Endothelial cell of umbilical vein (primary cell): ENCODE measurements around the gene OR2AG1. TPM values are rescaled to one million over a fixed set of nuclear protein-coding genes. Genes with fewer than 3 reads are reported as not detected.

ENCODE experiments used
- BruUV-seq: library from RNA; stranded (reverse); fragments of 400-500 nt; replicated peaks from 2 replicates; lab custom pipeline; 2021; lab: Mats Ljungman, UMichigan
- CTCF ChIA-PET: fragments of 300-600, 350-600 bp; sonication (Branson Sonifier 250); formaldehyde crosslinking; loops from one replicate; lab custom pipeline; 2021; ENCODE audit warnings: antibody characterized with exemption, inconsistent platforms; lab: Charles Lee
- POLR2A ChIA-PET: fragments of 300-600, 350-600 bp; sonication (Branson Sonifier 250); formaldehyde crosslinking; loops from one replicate; lab custom pipeline; 2021; ENCODE audit warnings: antibody characterized with exemption, inconsistent platforms; lab: Charles Lee
- DNase-seq: peaks from one replicate; pipeline ENCODE4 v3.0.0-alpha.2; 2011; ENCODE audit warnings: low read depth, low spot score
- FAIRE-seq: peaks from 2 replicates; lab custom pipeline; 2011; peaks lifted over from hg19 to GRCh38; lab: Jason Lieb, UNC
- H2AFZ ChIP-seq: 2 replicates; pipeline ENCODE4 v1.6.0; 2012; ENCODE audit warnings: low read depth, low read length, control low read depth, inconsistent platforms
- H3K27ac ChIP-seq: 2 replicates; pipeline ENCODE4 v1.5.1; 2011; ENCODE audit warnings: low read depth, mild to moderate bottlenecking, control low read depth, low read length, moderate library complexity; ENCODE audit not compliant: insufficient read depth
- H3K27me3 ChIP-seq, 2 experiments: 2 replicates each; pipeline versions ENCODE4 v1.6.0 to v1.6.1; 2011; ENCODE audit warnings: low read length in 2 of 2, mixed read lengths in 1 of 2; ENCODE audit not compliant: control insufficient read depth in 2 of 2, insufficient read depth in 2 of 2
- H3K36me3 ChIP-seq, 2 experiments: 2 replicates in 1 of 2; 3 replicates in 1 of 2; pipeline ENCODE4 v1.5.1; 2011; ENCODE audit warnings: low read length in 2 of 2, mild to moderate bottlenecking in 1 of 2, moderate library complexity in 1 of 2; ENCODE audit not compliant: control insufficient read depth in 2 of 2, insufficient read depth in 2 of 2; ENCODE audit errors: extremely low read depth in 1 of 2
- H3K4me1 ChIP-seq: 3 replicates; pipeline ENCODE4 v1.5.1; 2011; ENCODE audit warnings: mild to moderate bottlenecking, low read length; ENCODE audit not compliant: control insufficient read depth, insufficient read depth; ENCODE audit errors: extremely low read depth
- H3K4me2 ChIP-seq: 2 replicates; pipeline ENCODE4 v1.6.1; 2011; ENCODE audit warnings: low read length, control low read depth, mixed read lengths; ENCODE audit not compliant: insufficient read depth
- H3K4me3 ChIP-seq, 3 experiments: fragments of 200-600 bp in 1 of 3; sonication (generic), shearing (Covaris generic) in 1 of 3; replicated peaks in 1 of 3; 2 replicates each; pipeline ENCODE4 v1.5.1; 2011 to 2016; ENCODE audit warnings: control low read depth in 3 of 3, low read length in 3 of 3, mild to moderate bottlenecking in 2 of 3, inconsistent platforms in 1 of 3, low read depth in 1 of 3, moderate library complexity in 1 of 3; ENCODE audit not compliant: insufficient read depth in 1 of 3
- H3K79me2 ChIP-seq: 2 replicates; pipeline ENCODE4 v1.6.0; 2012; ENCODE audit warnings: low read length, inconsistent platforms; ENCODE audit not compliant: control insufficient read depth, insufficient read depth
- H3K9ac ChIP-seq: replicated peaks from 2 replicates; pipeline ENCODE3; 2011; ENCODE audit warnings: low read length, control low read depth; ENCODE audit not compliant: insufficient read depth; ENCODE audit errors: extremely low read depth
- H3K9me1 ChIP-seq: replicated peaks from 3 replicates; pipeline ENCODE4 v1.6.0; 2011; ENCODE audit warnings: mild to moderate bottlenecking, low read length; ENCODE audit not compliant: control insufficient read depth, insufficient read depth; ENCODE audit errors: extremely low read depth
- H3K9me3 ChIP-seq: replicated peaks from 2 replicates; pipeline ENCODE4 v1.5.1; 2012; ENCODE audit warnings: low read length, inconsistent platforms; ENCODE audit not compliant: control insufficient read depth, insufficient read depth
- H4K20me1 ChIP-seq: replicated peaks from 2 replicates; pipeline ENCODE3; 2011; ENCODE audit warnings: mild to moderate bottlenecking, low read length; ENCODE audit not compliant: control insufficient read depth, insufficient read depth; ENCODE audit errors: extremely low read depth
- CTCF ChIP-seq, 2 donors: IDR thresholded peaks; 1 replicate in 1 of 2; 2 replicates in 1 of 2; pipeline ENCODE4 v1.5.1; 2011; ENCODE audit warnings: low read length in 2 of 2, mild to moderate bottlenecking in 2 of 2, moderate library complexity in 2 of 2, control low read depth in 1 of 2, inconsistent platforms in 1 of 2, low read depth in 1 of 2; ENCODE audit not compliant: insufficient read depth in 1 of 2; ENCODE audit errors: extremely low read depth in 1 of 2
- EZH2 ChIP-seq: IDR thresholded peaks from 2 replicates; pipeline ENCODE4 v1.6.1; 2012; ENCODE audit warnings: borderline replicate concordance, low read depth, mild to moderate bottlenecking, moderate library complexity, low read length, inconsistent platforms; ENCODE audit not compliant: severe bottlenecking
- FOS ChIP-seq: IDR thresholded peaks from 2 replicates; pipeline ENCODE4 v1.6.1; 2011; ENCODE audit warnings: mild to moderate bottlenecking, low read length, moderate library complexity, borderline replicate concordance; ENCODE audit not compliant: insufficient read depth
- GATA2 ChIP-seq: IDR thresholded peaks from 2 replicates; pipeline ENCODE4 v1.7.0; 2011; ENCODE audit warnings: low read depth, mild to moderate bottlenecking, moderate library complexity, mixed read lengths, low read length; ENCODE audit not compliant: insufficient read length, insufficient read depth
- JUN ChIP-seq: IDR thresholded peaks from 2 replicates; pipeline ENCODE4 v1.6.1; 2011; ENCODE audit warnings: borderline replicate concordance, low read depth; ENCODE audit not compliant: insufficient read length, insufficient read depth
- MAX ChIP-seq: IDR thresholded peaks from 2 replicates; pipeline ENCODE4 v1.6.1; 2011; ENCODE audit not compliant: insufficient read depth, insufficient read length
- MYC ChIP-seq: IDR thresholded peaks from one replicate; pipeline ENCODE4 v1.6.1; 2011; ENCODE audit warnings: mild to moderate bottlenecking, low read depth, low read length
- POLR2A ChIP-seq: IDR thresholded peaks from 2 replicates; pipeline ENCODE4 v1.6.1; 2012; ENCODE audit warnings: low read depth, mild to moderate bottlenecking, control low read depth, low read length
- POLR2AphosphoS5 ChIP-seq: IDR thresholded peaks from 2 replicates; pipeline ENCODE4 v1.6.1; 2012; ENCODE audit warnings: low read depth, mild to moderate bottlenecking, control low read depth, low read length, moderate library complexity; ENCODE audit not compliant: insufficient read depth
- dilution Hi-C: fragments of 300-500 bp; cut with MboI; formaldehyde crosslinking; loops from one replicate; pipeline ENCODE4 v1.15.0; 2019; ENCODE audit warnings: low sequenced_read_pairs; ENCODE audit not compliant: extremely low pct_ligation_motif_present
- intact Hi-C: fragments of 100-400 bp; cut with micrococcal nuclease; formaldehyde crosslinking; loops from one replicate; pipeline ENCODE4 v1.10.0; 2022
- polyA plus RNA-seq, 4 experiments: library from polyadenylated mRNA; depleted of rRNA in 3 of 4; stranded (reverse) in 3 of 4; unstranded in 1 of 4; fragments of >200 nt; gene quantifications; 2 replicates each; pipeline versions ENCODE4 v1.2.1 to v1.2.3, GENCODE V29; 2011 to 2012; ENCODE audit warnings: missing spikeins in 1 of 4
- total RNA-seq: library from RNA; stranded (reverse); gene quantifications from 2 replicates; pipeline ENCODE4 v1.2.3, GENCODE V29; 2021

Gene OR2AG1
- total and polyA plus RNA-seq, 2 donors (not counting 3 experiments of a cell fraction or from before 2014, with no cell fraction given) = not detected

- Histone ChIP-seq H3K9ac (no peak overlapping the region), H3K9me3 (no peaks in the 10 kb centered on the region), H3K79me2 (no peaks in the 10 kb centered on the region), H3K4me2 (no peak overlapping the region), H3K27me3 (no peaks in the 10 kb centered on the region), H3K4me1 (no peaks in the 10 kb centered on the region), H3K36me3 (no peaks in the 10 kb centered on the region), H4K20me1 (no peaks in the 10 kb centered on the region), H2AFZ (no peak overlapping the region), H3K27ac (no peak overlapping the region), H3K4me3 (no peak overlapping the region), H3K9me1 (no peaks in the 10 kb centered on the region)
- FAIRE-seq (no peak), DNase-seq (no peak)
- ChIA-PET POLR2A (no interaction called here), CTCF (interaction anchor here (1.1 to 1.6 kb wide), 2 partner anchors 21 to 24 kb away, joined by 3 to 7 read pairs; no protein-coding TSS in a partner anchor)
- intact Hi-C loops = no loop called here
- no peak for TF ChIP-seq MAX
- no peak for TF ChIP-seq EZH2
- no peak for TF ChIP-seq CTCF (IDR thresholded peaks at IDR 0.05; ENCODE audit: extremely low read depth in 1 of 2, insufficient read depth in 1 of 2, low read depth in 1 of 2, low read length in 2 of 2)
- TF ChIP-seq GATA2 = no peak
- TF ChIP-seq POLR2A = no peak
- TF ChIP-seq JUN = no peak
- TF ChIP-seq MYC = no peak
- TF ChIP-seq POLR2AphosphoS5 = no peak
- no peak for TF ChIP-seq FOS
- BruUV-seq = no TSS peak
- dilution Hi-C loops = no loop called here
Observed at GRCh38 chr11:6778518-6778917, 4.3 kb upstream of the OR2AG1 start.
